Mucosa of gallbladder (tissue), 1 donor: ENCODE data around the gene GPRASP3. TPM values are rescaled to one million over a fixed set of nuclear protein-coding genes. Genes with fewer than 3 reads are reported as not detected.
A peak's percentile ranks its signal among the peaks of the same experiment; 100 is the strongest.
"Not testable (repeated sequence)": the region's sequence is repeated elsewhere in the genome, so short reads cannot be mapped to it uniquely, and the experiment has no call there.

Source experiments
- DNase-seq: peaks from one replicate; pipeline ENCODE4 v3.0.0-alpha.2; 2020; ENCODE audit warnings: low spot score
- total RNA-seq: library from RNA; stranded (reverse); gene quantifications from one replicate; pipeline ENCODE4 v1.2.1, GENCODE V29; 2021
- donor health status: DM: no; HTN: no; CAD: no.

GPRASP3 gene, protein sequence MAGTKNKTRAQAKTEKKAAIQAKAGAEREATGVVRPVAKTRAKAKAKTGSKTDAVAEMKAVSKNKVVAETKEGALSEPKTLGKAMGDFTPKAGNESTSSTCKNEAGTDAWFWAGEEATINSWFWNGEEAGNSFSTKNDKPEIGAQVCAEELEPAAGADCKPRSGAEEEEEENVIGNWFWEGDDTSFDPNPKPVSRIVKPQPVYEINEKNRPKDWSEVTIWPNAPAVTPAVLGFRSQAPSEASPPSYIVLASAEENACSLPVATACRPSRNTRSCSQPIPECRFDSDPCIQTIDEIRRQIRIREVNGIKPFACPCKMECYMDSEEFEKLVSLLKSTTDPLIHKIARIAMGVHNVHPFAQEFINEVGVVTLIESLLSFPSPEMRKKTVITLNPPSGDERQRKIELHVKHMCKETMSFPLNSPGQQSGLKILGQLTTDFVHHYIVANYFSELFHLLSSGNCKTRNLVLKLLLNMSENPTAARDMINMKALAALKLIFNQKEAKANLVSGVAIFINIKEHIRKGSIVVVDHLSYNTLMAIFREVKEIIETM
- 10.6 TPM for total RNA-seq

DNA sequence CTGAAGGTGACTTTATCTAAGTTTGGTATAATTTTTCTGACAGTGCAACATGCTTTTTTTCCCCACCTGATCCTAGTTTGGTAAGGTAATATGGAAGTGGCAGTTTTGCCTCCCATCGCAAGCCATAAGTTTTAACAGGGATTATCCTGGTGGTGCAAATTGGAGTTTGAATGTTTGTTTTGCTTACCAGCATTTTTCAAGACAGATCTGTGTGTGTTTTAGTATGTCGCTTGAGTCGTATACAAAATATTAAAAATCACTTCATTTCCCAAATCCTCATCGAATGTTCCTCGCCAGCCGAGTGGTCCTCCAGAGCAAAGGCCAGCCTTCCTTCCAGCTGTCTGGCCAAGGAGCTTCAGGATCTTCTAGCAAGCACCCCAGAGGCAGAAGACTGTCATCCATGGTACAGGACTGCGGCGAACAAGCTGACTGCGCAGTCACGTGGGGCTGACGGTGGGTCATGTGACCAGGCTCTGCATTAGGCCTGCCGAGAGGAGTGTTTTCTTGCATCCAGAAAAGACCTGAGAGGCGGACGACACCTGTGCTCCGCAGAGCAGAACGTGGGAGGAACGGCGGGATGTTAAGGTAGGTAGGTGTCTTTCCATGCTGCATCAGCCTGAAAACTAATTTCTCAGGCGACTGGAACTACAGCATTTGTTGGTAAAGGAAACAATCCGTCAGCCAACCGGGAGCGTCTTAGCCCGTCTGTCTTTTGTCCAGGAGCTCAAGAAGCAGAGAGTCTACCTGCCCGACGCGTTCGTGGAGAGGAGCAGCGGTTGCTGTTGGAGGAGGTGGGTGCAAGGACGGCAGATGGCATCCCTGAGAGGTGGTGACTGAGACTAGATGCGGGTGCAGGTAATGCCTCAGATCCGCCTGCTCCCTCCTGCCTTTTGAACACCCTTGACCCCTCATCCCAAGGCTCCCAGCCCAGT is at the start of gene GPRASP3:
Gene GPRASP3 (plus strand): TSS at position 507 of the 932 bp plus-strand sequence. CDS start 28,253 bp downstream, outside the sequence.
- DNase-seq: peak; percentile 74

- DNase-seq: no peak
Measured at GRCh38 chrX:102672856-102673255, 47.7 kb upstream of the GPRASP3 start.

GRCh38 chrX:102677479-102677878 is 43.1 kb upstream of the GPRASP3 start:
- not testable (repeated sequence) for DNase-seq

- DNase-seq: no peak
Measured at GRCh38 chrX:102684772-102685520, 35.6 kb upstream of the GPRASP3 start.

GRCh38 chrX:102694749-102695148 is 25.8 kb upstream of the GPRASP3 start:
- DNase-seq: no peak

DNA sequence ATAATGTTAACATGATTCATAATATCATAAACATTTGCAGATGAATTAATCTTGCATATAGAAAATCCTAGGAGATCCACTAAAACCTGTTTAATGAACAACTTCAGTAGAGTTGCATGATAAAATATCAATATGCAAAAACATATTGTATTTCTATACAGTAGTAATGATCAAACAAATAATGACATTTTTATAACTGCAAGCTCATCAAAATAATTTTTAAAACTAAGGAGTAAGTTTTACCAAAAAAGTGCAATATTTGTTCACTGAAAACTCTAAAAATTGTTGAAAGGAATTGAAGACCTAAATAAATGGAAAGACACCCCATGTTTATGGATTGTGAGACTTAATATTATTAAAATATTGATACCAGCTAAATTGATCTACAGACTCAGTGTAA is 24.2 kb upstream of the GPRASP3 start:
- DNase-seq: no peak

DNA sequence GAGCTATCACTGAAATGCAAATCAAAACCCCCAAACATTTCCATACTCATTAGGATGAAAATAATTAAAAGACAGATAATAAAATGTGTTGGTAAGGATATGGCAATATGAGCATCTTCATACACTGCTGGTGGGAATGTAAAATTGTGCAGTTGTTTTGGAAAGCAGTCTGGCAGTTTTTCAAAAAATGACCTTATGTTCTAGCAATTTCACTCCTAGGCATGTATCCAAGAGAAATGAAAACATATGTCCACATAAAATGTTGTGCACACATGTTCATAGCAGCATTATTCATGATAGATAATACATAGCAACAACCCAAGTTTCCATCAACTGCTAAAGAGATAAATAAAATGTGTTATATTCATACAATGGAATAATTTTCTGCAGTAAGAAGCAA is 23.0 kb upstream of the GPRASP3 start:
- DNase-seq: no peak

DNA sequence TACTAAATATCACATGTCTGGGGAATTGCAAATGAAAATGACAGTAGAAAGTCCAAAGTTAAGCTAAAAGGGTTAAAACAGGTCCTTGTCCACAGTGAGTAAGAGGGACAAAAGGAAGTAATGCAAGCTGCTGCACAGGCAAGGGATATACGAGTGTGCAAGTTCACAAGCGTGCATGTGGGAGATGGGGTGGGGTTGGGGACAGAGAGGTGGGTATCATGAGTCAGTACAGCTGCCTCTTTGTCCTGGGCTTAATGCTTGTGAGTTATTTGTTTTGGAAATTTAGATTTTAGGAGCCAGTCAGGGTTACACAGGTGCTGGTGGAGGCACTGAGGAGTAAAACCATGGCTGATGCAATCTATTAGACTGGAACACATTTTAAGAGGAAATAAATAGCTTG is 11.6 kb upstream of the GPRASP3 start:
- no peak for DNase-seq

GRCh38 chrX:102711872-102712215 is 8.7 kb upstream of the GPRASP3 start:
- no peak for DNase-seq

- peak; percentile 21 for DNase-seq
Measured at GRCh38 chrX:102712216-102712966, 8.2 kb upstream of the GPRASP3 start, which contains the start of gene GPRASP2. GPRASP2 (plus strand) TSS chrX:102712448; CDS start chrX:102714870, 2,422 bp downstream.

- DNase-seq: peak; percentile 49
Measured at GRCh38 chrX:102712981-102713625, 7.4 kb upstream of the GPRASP3 start.

DNA sequence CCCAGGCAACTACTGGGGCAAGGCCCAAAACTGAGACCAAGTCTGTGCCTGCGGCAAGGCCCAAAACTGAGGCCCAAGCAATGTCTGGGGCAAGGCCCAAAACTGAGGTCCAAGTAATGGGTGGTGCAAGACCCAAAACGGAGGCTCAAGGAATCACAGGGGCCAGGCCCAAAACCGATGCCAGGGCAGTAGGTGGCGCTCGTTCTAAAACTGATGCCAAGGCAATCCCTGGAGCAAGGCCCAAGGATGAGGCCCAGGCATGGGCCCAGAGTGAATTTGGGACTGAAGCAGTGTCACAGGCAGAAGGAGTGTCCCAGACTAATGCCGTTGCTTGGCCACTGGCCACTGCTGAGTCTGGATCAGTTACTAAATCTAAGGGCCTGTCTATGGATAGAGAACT is 5.5 kb upstream of the GPRASP3 start:
- DNase-seq: no peak

GRCh38 chrX:102715967-102716366 is 4.6 kb upstream of the GPRASP3 start:
- no peak for DNase-seq

- not testable (repeated sequence) for DNase-seq
Measured at GRCh38 chrX:102721169-102721506, 595 bp downstream of the GPRASP3 start.

DNA sequence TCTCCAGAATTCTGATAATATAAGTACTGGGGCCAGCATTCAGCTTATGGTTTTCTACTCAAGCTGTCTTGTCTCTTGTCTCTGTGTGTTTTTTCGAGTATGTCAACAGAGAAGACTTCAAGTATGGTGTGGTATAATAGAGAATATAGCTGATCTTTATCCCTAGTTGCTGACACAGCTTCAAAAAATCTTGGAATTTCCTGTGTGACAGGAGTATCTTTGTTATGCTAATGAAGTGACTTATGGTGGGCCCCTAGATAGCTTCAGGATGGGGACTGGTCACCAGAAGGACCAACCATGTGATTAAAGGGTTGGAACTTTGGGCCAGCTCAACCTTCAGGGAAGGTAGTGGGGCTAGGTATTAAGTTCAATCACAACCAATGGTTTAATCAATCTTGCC is 2.9 kb downstream of the GPRASP3 start:
- no peak for DNase-seq

DNA sequence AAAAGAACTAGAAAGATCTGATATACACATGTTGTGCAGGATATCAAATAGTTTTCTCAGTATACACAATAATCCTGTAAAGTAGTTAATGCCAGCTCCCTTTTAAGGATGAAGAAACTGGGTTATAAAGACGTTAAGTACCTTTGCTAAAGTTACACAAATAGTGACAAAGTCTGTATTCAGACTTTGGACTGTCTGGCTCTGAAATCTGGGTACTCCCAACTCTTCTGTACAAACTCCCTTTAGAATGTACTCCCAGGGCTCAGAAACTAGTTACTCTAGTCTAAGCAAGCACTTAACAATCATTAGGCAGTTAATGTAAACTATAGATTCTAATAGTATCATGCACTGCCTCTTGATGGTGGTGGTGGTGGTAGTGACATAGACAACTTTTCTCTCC is 7.2 kb downstream of the GPRASP3 start:
- no peak for DNase-seq

- DNase-seq: no peak
Measured at GRCh38 chrX:102728646-102729045, 8.1 kb downstream of the GPRASP3 start.

DNA sequence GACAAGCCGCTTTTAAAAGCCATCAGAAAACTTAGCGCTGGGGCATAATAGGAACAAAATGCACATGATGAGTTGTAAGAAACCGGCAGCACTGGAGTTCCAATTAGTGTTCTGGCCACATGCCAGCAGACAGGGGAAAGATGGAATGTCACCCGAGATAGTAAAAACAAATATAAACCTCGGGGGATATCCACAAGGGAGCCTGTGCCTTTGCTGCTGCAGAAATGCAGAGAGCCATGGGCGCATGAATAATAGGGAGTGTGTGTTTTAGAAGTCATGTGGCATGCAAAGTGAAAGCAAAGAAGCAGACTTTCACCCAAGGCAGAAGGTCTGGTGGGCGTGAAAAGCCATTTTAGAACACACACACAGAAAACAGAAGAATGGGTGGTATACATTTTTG is 19.1 kb downstream of the GPRASP3 start:
- DNase-seq: no peak

GRCh38 chrX:102744307-102744706 is 23.8 kb downstream of the GPRASP3 start:
- no peak for DNase-seq

GRCh38 chrX:102745513-102745856 is 24.9 kb downstream of the GPRASP3 start:
- no peak for DNase-seq
